ENCODE measurements around the gene DUS2.
"Not testable (repeated sequence)": the region's sequence is repeated elsewhere in the genome, so short reads cannot be mapped to it uniquely, and the experiment has no call there.

DUS2 gene

GRCh38 chr16:68092275-68092674 lies 69.2 kb downstream of the DUS2 start:
- H3K27me3 Mint-ChIP-seq; ATAC-seq (replicated peaks); H3K36me3 Mint-ChIP-seq; DNase-seq; H3K9me3 Mint-ChIP-seq: not testable (repeated sequence)
- Mint-ChIP-seq H3K4me1 (peaks cover 43 to 92% of the 10 kb centered on the region in 2 donors), H3K27ac (peak overlapping the region; percentile 47), H3K4me3 (peak overlapping the region in 1 of 2 donors; percentile 30)

- H3K27ac Mint-ChIP-seq = peak overlapping the region; percentile 38
Observed at GRCh38 chr16:68093816-68094613, 70.9 kb downstream of the DUS2 start.

GRCh38 chr16:68094614-68094934 lies 71.5 kb downstream of the DUS2 start:
- DNase-seq (no peak), ATAC-seq (replicated peaks) (no peak)
- Mint-ChIP-seq H3K9me3 (no peaks in the 10 kb centered on the region), H3K27me3 (no peaks in the 10 kb centered on the region), H3K27ac (peak overlapping the region; percentile 81), H3K4me1 (peaks cover 44 to 88% of the 10 kb centered on the region in 2 donors), H3K36me3 (peaks cover 6 to 14% of the 10 kb centered on the region in 2 donors), H3K4me3 (no peak overlapping the region)

More at GRCh38 chr16:68093816-68094613, 70.9 kb downstream of the DUS2 start:
- Mint-ChIP-seq H3K4me1 (peaks cover 45 to 91% of the 10 kb centered on the region in 2 donors), H3K27me3 (no peaks in the 10 kb centered on the region), H3K4me3 (peak overlapping the region in 1 of 2 donors; percentile 0), H3K9me3 (no peaks in the 10 kb centered on the region), H3K36me3 (peaks cover 6 to 11% of the 10 kb centered on the region in 2 donors)
- DNase-seq (no peak), ATAC-seq (replicated peaks) (peak; percentile 77 to 84)

DNA sequence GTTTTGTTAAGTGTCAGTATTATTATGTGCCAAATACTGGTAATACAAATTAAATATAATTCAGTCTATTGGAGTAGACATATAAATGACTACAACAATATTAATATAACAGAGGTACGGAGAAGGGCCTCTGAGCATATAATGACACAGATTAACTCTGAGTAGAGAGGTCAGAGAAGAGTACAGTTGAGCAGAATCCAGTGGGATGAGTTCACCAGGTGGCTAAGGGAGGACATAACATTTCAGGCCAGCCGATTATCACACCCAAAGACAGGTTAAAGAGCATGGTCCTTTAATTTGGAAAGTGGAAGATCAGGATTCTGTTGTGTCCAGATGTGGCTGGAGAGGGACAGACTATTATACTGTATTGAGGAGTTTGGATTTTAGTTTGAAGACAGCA lies 73.4 kb downstream of the DUS2 start:
- DNase-seq = no peak
- Mint-ChIP-seq H3K4me1 (peaks cover 42 to 80% of the 10 kb centered on the region in 2 donors), H3K27me3 (no peaks in the 10 kb centered on the region), H3K4me3 (no peak overlapping the region), H3K27ac (no peak overlapping the region), H3K9me3 (no peaks in the 10 kb centered on the region), H3K36me3 (peaks cover 11 to 26% of the 10 kb centered on the region in 2 donors)
- no peak for ATAC-seq (replicated peaks)

DNA sequence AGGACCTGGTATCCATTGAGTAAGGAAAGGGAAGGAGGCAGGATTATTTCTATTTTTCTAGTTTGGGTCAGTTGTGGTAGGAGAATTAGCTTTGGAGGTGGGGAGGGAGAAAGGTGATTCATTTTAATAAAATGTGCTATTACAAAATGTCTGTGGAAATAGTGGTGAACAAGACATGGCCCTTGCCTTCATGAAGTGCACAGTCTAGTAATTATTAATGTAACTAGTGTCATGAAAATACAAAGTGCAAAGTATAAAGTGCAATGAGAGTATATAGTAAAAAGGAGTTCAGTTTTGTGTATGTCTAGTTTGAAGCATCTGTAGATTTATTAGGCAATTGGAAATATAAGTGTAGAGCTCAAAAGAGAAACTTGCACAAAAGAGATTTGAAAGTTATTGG lies 74.0 kb downstream of the DUS2 start:
- H3K4me3 Mint-ChIP-seq = no peak overlapping the region
- H3K27ac Mint-ChIP-seq = no peak overlapping the region
- H3K4me1 Mint-ChIP-seq = peaks cover 41 to 80% of the 10 kb centered on the region in 2 donors
- no peak for DNase-seq
- H3K27me3 Mint-ChIP-seq = no peaks in the 10 kb centered on the region
- no peak for ATAC-seq (replicated peaks)
- H3K36me3 Mint-ChIP-seq = peaks cover 14 to 30% of the 10 kb centered on the region in 2 donors
- peaks cover 3 to 4% of the 10 kb centered on the region in 2 donors for H3K9me3 Mint-ChIP-seq

DNA sequence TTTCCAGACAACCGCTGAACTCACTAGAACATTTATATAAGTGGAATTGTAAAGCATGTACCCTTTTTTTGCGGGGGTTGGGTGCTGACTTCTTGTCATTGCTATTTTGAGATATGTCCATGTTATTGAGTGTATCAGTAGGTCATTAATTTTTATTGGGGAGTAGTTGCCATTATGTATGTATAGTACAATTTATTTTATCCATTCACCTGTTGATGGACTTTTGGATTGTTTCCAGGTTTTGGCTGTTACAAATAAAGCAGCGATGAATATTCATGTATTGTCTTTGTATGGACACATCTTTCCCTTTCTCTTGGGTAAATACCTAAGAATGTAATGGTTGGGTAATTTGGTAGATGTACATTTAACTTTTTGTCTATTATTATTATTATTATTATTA lies 74.8 kb downstream of the DUS2 start:
- ATAC-seq (replicated peaks) (no peak), DNase-seq (no peak)
- H3K4me1 Mint-ChIP-seq = peaks cover 44 to 81% of the 10 kb centered on the region in 2 donors
- H3K27me3 Mint-ChIP-seq = no peaks in the 10 kb centered on the region
- H3K4me3 Mint-ChIP-seq = no peak overlapping the region
- no peak overlapping the region for H3K27ac Mint-ChIP-seq
- H3K36me3 Mint-ChIP-seq = peaks cover 18 to 35% of the 10 kb centered on the region in 2 donors
- H3K9me3 Mint-ChIP-seq = peaks cover 6 to 9% of the 10 kb centered on the region in 2 donors

DNA sequence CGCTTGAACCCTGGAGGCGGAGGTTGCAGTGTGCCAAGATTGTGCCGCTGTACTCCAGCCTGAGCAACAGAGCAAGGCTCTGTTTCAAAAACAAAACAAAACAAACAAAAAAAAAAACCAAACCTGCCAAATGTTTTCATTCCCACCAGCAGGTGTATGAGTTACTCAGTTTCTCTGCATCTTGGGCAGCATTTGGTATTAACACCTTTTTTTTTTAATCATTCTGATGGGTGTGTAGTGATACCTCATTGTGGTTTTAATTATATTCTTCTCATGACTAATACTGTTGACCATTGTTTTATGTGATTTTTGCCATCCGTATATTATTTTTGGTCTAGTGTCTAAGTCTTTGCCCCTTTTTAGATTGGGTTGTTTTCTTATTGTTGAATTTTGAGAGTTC lies 77.4 kb downstream of the DUS2 start:
- Mint-ChIP-seq H3K27me3 (no peaks in the 10 kb centered on the region), H3K36me3 (peaks cover 27 to 53% of the 10 kb centered on the region in 2 donors), H3K4me3 (no peak overlapping the region), H3K4me1 (peaks cover 38 to 81% of the 10 kb centered on the region in 2 donors), H3K9me3 (peaks cover 11% of the 10 kb centered on the region in 2 donors), H3K27ac (no peak overlapping the region)
- no peak for DNase-seq
- ATAC-seq (replicated peaks) = no peak

DNA sequence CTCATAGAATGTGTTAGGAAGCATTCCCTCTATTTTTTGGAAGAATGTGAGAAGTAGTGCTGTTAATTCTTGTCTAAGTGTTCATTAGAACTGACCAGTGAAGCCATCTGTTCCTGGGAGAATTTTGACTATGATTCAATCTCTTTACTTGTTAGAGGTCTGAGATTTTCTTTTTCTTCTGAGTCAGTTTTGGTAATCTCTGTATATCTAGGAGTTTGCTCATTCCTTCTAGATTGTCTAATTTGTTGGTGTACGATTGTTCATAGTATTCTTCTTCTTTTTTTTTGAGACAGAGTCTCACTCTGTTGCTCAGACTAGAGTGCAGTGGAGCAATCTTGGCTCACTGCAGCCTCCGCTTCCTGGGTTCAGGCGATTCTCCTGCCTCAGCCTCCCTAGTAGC lies 82.5 kb downstream of the DUS2 start:
- peaks cover 44 to 98% of the 10 kb centered on the region in 2 donors for H3K4me1 Mint-ChIP-seq
- H3K36me3 Mint-ChIP-seq = peaks cover 48 to 80% of the 10 kb centered on the region in 2 donors
- H3K4me3 Mint-ChIP-seq = no peak overlapping the region
- H3K27ac Mint-ChIP-seq = no peak overlapping the region
- peaks cover 24 to 36% of the 10 kb centered on the region in 2 donors for H3K9me3 Mint-ChIP-seq
- DNase-seq (no peak), ATAC-seq (replicated peaks) (no peak)
- no peaks in the 10 kb centered on the region for H3K27me3 Mint-ChIP-seq

- ATAC-seq (replicated peaks); H3K27me3 Mint-ChIP-seq; H3K27ac Mint-ChIP-seq; H3K4me3 Mint-ChIP-seq; DNase-seq: not testable (repeated sequence)
- Mint-ChIP-seq H3K36me3 (peaks cover 51 to 82% of the 10 kb centered on the region in 2 donors), H3K9me3 (peaks cover 26 to 37% of the 10 kb centered on the region in 2 donors), H3K4me1 (peaks cover 48 to 98% of the 10 kb centered on the region in 2 donors)
Observed at GRCh38 chr16:68107230-68107928, 84.3 kb downstream of the DUS2 start.

DNA sequence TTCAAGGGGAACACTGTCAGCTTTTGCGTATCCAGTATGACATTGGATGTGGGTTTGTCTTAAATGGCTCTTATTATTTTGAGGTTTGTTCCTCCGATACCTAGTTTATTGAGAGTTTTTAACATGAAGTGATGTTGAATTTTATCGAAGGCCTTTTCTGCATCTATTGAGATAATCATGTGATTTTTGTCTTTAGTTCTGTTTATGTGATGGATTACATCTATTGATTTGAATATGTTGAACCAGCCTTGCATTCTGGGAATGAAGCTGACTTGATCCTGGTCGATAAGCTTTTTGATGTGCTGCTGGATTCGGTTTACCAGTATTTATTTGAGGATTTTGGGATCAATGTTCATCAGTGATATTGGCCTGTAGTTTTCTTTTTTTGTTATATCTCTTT lies 86.1 kb downstream of the DUS2 start:
- not testable (repeated sequence) for H3K4me3 Mint-ChIP-seq; ATAC-seq (replicated peaks); H3K27ac Mint-ChIP-seq; H3K27me3 Mint-ChIP-seq; DNase-seq
- Mint-ChIP-seq H3K9me3 (peaks cover 24 to 39% of the 10 kb centered on the region in 2 donors), H3K36me3 (peaks cover 51 to 79% of the 10 kb centered on the region in 2 donors), H3K4me1 (peaks cover 50 to 98% of the 10 kb centered on the region in 2 donors)

GRCh38 chr16:68110611-68111010 lies 87.5 kb downstream of the DUS2 start:
- not testable (repeated sequence) for H3K27me3 Mint-ChIP-seq; ATAC-seq (replicated peaks); H3K4me3 Mint-ChIP-seq; DNase-seq
- peaks cover 42 to 64% of the 10 kb centered on the region in 2 donors for H3K36me3 Mint-ChIP-seq
- H3K9me3 Mint-ChIP-seq = peaks cover 19 to 35% of the 10 kb centered on the region in 2 donors
- H3K4me1 Mint-ChIP-seq = peaks cover 46 to 98% of the 10 kb centered on the region in 2 donors
- peak overlapping the region; percentile 87 for H3K27ac Mint-ChIP-seq

DNA sequence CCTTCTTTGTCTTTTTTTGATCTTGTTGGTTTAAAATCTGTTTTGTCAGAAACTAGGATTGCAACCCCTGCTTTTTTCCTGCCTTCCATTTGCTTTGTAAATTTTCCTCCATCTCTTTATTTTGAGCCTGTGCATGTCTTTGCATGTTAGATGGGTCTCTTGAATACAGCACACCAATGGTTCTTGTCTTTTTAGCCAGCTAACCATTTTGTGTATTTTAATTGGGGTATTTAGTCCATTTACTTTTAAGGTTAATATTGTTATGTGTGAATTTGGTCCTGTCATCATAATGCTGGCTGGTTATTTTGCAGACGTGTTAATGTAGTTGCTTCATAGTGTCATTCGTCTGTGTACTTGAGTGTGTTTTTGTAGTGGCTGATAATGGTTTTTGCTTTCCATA lies 88.3 kb downstream of the DUS2 start:
- Mint-ChIP-seq H3K27ac (peak overlapping the region; percentile 15), H3K36me3 (peaks cover 40 to 57% of the 10 kb centered on the region in 2 donors), H3K27me3 (no peaks in the 10 kb centered on the region), H3K9me3 (peaks cover 19 to 34% of the 10 kb centered on the region in 2 donors), H3K4me3 (no peak overlapping the region), H3K4me1 (peaks cover 44 to 97% of the 10 kb centered on the region in 2 donors)
- no peak for ATAC-seq (replicated peaks)
- DNase-seq = no peak

DNA sequence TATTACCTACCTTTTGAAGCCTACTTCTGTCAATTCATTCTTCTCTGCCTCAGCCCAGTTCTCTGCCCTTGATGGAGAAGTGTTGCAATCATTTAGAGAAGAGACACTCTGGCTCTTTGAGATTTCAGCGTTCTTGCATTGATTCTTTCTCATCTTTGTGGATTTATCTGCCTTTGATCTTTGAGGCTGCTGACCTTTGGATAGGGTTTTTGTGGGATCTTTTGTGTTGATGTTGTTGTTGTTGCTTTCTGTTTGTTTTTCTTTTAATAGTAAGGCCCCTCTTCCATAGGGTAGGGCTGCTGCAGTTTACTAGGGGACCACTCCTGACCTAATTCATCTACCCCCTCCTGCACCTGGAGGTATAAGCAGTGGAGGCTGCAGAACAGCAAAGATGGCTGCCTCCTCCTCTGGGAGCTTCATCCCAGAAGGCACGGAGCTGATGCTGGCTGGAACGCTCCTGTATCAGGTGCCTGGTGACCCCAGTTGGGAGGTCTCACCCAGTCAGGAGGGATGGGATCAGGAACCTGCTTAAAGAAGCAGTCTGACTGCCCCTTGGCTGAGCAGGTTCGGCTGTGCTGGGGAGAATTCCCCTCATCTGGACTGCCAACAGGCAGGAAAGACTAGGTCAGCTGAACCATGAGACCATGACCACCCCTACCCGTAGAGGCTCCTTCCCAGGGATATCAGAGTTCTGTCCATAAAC lies 90.1 kb downstream of the DUS2 start:
- H3K36me3 Mint-ChIP-seq = peaks cover 34 to 49% of the 10 kb centered on the region in 2 donors
- peaks cover 46 to 97% of the 10 kb centered on the region in 2 donors for H3K4me1 Mint-ChIP-seq
- ATAC-seq (replicated peaks) (no peak), DNase-seq (no peak)
- H3K4me3 Mint-ChIP-seq = peak overlapping the region in 1 of 2 donors; percentile 7
- H3K27me3 Mint-ChIP-seq = no peaks in the 10 kb centered on the region
- peaks cover 19 to 30% of the 10 kb centered on the region in 2 donors for H3K9me3 Mint-ChIP-seq
- H3K27ac Mint-ChIP-seq = peak overlapping the region; percentile 82

DNA sequence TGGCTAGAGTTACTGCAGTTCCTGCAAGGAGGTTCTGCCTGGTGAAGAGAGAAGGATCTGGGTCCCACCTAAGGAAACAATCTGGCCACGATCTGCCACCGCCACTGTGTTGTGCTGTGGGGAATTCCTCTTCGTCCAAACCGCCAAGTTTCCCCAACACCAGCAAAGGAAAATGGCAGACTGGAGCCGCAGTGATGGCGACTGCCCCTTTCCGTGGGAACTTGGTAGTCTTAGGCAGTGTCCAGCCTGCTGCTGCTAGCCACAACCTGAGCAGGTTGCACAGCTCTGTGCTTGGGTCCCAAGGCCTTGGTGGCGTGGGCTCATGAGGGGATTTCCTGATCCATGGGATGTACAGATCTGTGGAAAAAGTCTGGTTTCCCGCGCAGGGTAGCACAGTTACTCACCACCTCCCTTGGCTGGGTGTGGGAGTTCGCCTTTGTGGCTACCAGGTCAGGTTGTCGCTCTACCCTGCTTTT lies 90.7 kb downstream of the DUS2 start:
- ATAC-seq (replicated peaks) (no peak), DNase-seq (no peak)
- Mint-ChIP-seq H3K27ac (no peak overlapping the region), H3K9me3 (peaks cover 16 to 24% of the 10 kb centered on the region in 2 donors), H3K4me3 (no peak overlapping the region), H3K27me3 (no peaks in the 10 kb centered on the region), H3K4me1 (peaks cover 44 to 97% of the 10 kb centered on the region in 2 donors), H3K36me3 (peaks cover 31 to 43% of the 10 kb centered on the region in 2 donors)

Data from stimulated activated naive B cell treated with anti-CD40 and anti-IgM and Interleukin-4, amounts not matched to agents 10 μg/mL and 1 μg/mL and 100 μg/mL, for 72 hours (primary cell).